Stomach (tissue), 9 donors: Measurements from ENCODE around the gene GRM4. TPM values are rescaled to one million over a fixed set of nuclear protein-coding genes. Genes with fewer than 3 reads are reported as not detected.

Experiments used
- DNase-seq, 2 donors: peaks; one replicate each; pipeline versions ENCODE4 v3.0.0 to v3.0.0-alpha.2; 2013 to 2019
- H3K27ac ChIP-seq, 5 donors: fragments of 200-600 bp in 4 of 5; sonication (generic) in 4 of 5; one replicate each; pipeline ENCODE4 v1.5.1; 2013 to 2019; ENCODE audit warnings: mild to moderate bottlenecking in 1 of 5, moderate library complexity in 1 of 5
- H3K27me3 ChIP-seq, 3 donors: fragments of 200-600 bp; sonication (generic); one replicate each; pipeline ENCODE4 v1.5.1; 2017 to 2019; ENCODE audit warnings: mixed run types in 1 of 3
- H3K36me3 ChIP-seq, 4 donors: fragments of 200-600 bp; sonication (generic); 1 replicate in 3 of 4; 2 replicates in 1 of 4; pipeline ENCODE4 v1.5.1; 2016 to 2019
- H3K4me1 ChIP-seq, 4 donors: fragments of 200-600 bp; sonication (generic); one replicate each; pipeline ENCODE4 v1.5.1; 2016 to 2019
- H3K4me3 ChIP-seq, 4 donors: fragments of 200-600 bp; sonication (generic) in 3 of 4; one replicate each; pipeline ENCODE4 v1.5.1; 2016 to 2019; ENCODE audit warnings: mild to moderate bottlenecking in 1 of 4
- H3K9me3 ChIP-seq, 4 donors: fragments of 200-600 bp; sonication (generic); one replicate each; pipeline ENCODE4 v1.5.1; 2016 to 2019
- EP300 ChIP-seq: sonication (generic); formaldehyde crosslinking; IDR thresholded peaks from one replicate; pipeline ENCODE4 v1.6.1; 2017; ENCODE audit warnings: antibody characterized with exemption
- POLR2A ChIP-seq, 4 donors: fragments of 450-650 bp; IDR thresholded peaks; one replicate each; pipeline ENCODE4 v1.6.1; 2016; ENCODE audit warnings: antibody characterized with exemption in 4 of 4, control low read depth in 2 of 4, mild to moderate bottlenecking in 1 of 4, moderate library complexity in 1 of 4
- POLR2AphosphoS5 ChIP-seq, 3 donors: sonication (generic); formaldehyde crosslinking; IDR thresholded peaks; one replicate each; pipeline ENCODE4 v1.6.1; 2016; ENCODE audit warnings: antibody characterized with exemption in 3 of 3
- WGBS, 5 donors: extraction: QIAGEN DNeasy Blood & Tissue Kit in 3 of 5; methylation state at CpG; one replicate each; pipeline versions ENCODE4 v1.1.5 to v1.1.7; 2013 to 2018; 5-methylcytosine and 5-hydroxymethylcytosine counted together
- intact Hi-C: fragments of 100-400 bp; cut with DNase I; formaldehyde crosslinking; loops from one replicate; pipeline ENCODE4 v1.15.1; 2023; ENCODE audit warnings: low total_unique reads
- polyA plus RNA-seq, 3 donors: library from polyadenylated mRNA; stranded (reverse); fragments of 200-250 nt; gene quantifications; one replicate each; pipeline ENCODE4 v1.2.3, GENCODE V29; 2013
- total RNA-seq, 5 donors: library from RNA; depleted of rRNA; stranded (reverse); fragments of >200 nt; gene quantifications; one replicate each; pipeline versions ENCODE4 v1.1.0 to v1.2.3, GENCODE V29; 2014 to 2016
- TF ChIP-seq, protein P1 (sequence below), 7 experiments: fragments of 450-650 bp in 4 of 7; fragments of 200-600 bp in 3 of 7; sonication (generic) in 3 of 7; IDR thresholded peaks; one replicate each; pipeline ENCODE4 v1.5.1; 2016 to 2019; ENCODE audit warnings: antibody characterized with exemption in 7 of 7, control low read depth in 2 of 7, mild to moderate bottlenecking in 1 of 7
- donor health status: healthy with polysubstance abuse.
- donor health status: Bipolar disorder and iron deficiency.
- donor health status: healthy.

The GRM4 gene
- total and polyA plus RNA-seq, 8 donors, result 0.55 TPM; not detected in 7

DNA sequence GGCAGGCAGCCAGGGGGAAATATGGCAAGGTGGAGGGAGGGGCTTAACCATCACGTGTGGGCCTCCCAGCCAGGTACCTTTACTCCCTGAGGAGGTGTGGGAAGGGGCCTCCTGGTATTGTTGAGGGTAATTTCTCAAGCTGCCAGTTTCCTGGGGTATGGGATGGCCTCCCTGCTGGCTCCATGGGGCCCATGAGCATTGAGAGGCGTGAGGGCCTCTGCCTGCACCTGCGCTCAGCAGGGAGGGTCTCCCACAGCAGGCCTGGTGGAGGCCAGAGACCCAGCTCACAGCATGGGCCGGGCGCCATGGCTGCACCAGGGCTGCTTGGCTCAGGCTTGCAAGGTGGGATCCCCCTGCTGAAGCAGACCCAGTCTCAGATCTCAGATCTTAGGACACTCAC is 113.0 kb downstream of the GRM4 start:
- 78 to 81% (median 80%) methylated on average over 5 of the region's 5 CpGs for WGBS, 5 donors
- peaks cover 0 to 34% (median 0%) of the 10 kb centered on the region in 3 donors for H3K27me3 ChIP-seq
- H3K4me1 ChIP-seq, result peaks cover 0 to under 1% (median 0%) of the 10 kb centered on the region in 4 donors
- DNase-seq, result no peak
- H3K9me3 ChIP-seq, result no peaks in the 10 kb centered on the region
- H3K4me3 ChIP-seq, result no peak overlapping the region
- intact Hi-C loops, result no loop called here
- no peak overlapping the region for H3K27ac ChIP-seq
- no peak for TF ChIP-seq POLR2A (IDR thresholded peaks at IDR 0.05)
- no peak for TF ChIP-seq POLR2AphosphoS5 (IDR thresholded peaks at IDR 0.05)
- no peak for TF ChIP-seq EP300
- TF ChIP-seq, protein P1, sequence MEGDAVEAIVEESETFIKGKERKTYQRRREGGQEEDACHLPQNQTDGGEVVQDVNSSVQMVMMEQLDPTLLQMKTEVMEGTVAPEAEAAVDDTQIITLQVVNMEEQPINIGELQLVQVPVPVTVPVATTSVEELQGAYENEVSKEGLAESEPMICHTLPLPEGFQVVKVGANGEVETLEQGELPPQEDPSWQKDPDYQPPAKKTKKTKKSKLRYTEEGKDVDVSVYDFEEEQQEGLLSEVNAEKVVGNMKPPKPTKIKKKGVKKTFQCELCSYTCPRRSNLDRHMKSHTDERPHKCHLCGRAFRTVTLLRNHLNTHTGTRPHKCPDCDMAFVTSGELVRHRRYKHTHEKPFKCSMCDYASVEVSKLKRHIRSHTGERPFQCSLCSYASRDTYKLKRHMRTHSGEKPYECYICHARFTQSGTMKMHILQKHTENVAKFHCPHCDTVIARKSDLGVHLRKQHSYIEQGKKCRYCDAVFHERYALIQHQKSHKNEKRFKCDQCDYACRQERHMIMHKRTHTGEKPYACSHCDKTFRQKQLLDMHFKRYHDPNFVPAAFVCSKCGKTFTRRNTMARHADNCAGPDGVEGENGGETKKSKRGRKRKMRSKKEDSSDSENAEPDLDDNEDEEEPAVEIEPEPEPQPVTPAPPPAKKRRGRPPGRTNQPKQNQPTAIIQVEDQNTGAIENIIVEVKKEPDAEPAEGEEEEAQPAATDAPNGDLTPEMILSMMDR (IDR thresholded peaks at IDR 0.05), result no peak
- H3K36me3 ChIP-seq, result no peaks in the 10 kb centered on the region

DNA sequence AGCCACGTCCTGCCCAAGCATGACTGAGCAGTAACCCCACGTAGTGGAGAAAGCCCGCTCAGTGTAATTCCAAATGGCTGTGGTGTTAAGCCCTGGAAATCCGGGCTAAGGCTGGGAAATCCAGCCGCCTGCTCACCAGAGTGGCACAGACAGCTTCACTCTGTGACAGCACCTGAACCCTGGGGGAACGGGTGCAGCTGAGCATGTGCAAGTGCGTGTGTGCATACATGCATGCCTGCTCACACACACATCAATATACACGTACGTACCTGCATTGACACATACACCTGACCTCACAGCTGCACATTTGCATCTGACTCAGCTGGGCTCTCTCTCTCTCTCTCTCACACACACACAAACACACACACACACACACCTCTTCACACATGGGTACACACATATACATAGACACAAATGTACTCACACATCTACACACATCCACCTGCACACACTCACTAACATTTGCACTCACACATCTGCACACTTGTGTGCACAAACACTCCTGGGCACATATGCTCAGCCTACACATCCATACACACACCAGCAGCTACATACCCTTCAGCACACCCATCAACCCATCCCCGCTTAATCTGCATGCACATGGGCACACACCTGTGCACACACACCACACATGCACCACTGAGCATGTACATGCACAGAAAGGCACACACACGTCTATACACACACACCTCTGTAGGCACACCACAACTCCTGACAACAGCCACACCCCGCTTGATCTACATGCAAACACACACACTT is 114.1 kb downstream of the GRM4 start:
- no peak for DNase-seq
- no peak overlapping the region for H3K27ac ChIP-seq
- no peaks in the 10 kb centered on the region for H3K9me3 ChIP-seq
- H3K4me1 ChIP-seq, result peaks cover 0 to 10% (median 7%) of the 10 kb centered on the region in 4 donors
- H3K4me3 ChIP-seq, result no peak overlapping the region
- H3K27me3 ChIP-seq, result peaks cover 0 to 39% (median 4%) of the 10 kb centered on the region in 3 donors
- WGBS, 5 donors, result 75 to 82% (median 79%) methylated on average over 10 to 12 of the region's 12 CpGs
- H3K36me3 ChIP-seq, result no peaks in the 10 kb centered on the region
- no peak for TF ChIP-seq POLR2A (IDR thresholded peaks at IDR 0.05)
- no peak for TF ChIP-seq POLR2AphosphoS5 (IDR thresholded peaks at IDR 0.05)
- intact Hi-C loops, result no loop called here

DNA sequence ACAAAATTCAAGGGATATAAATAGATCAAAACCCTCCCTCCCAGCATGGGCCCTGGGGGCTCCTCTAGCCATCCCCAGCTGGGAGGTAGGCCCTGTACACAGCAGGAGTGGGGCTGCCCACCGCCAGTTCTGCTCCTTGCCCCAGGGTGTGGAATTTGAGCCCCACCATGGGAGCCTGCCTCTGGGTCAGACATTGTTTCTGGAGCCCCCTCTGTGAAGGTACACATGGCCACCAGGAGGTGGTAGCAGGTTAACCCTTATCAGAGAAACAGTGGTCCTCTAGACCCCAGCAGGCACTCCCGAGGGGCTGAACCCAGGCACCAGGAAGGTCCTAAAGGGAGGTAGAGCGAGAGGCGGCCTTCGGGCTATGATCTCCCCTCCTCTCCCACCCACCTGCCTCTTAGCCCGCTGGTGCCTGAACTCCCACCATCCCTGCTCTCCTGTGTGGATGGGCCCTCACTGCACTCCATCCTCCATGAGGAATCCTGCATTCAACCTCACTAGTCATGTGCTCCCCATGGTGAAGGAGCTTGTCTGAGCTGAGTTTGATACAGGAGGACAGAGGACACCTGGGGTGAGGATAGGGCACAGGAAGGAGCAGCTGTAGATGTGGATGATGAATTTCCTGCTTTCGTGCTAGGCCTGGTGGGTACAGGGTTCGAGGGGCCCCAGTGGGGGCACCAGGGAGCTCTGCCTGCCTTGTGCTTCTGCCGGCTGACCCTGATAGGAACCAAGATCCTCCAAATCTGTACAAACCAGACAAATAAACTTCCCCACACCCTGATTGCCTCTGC is 114.9 kb downstream of the GRM4 start:
- Histone ChIP-seq H3K36me3 (no peaks in the 10 kb centered on the region), H3K27ac (no peak overlapping the region), H3K4me1 (peaks cover 0 to 17% (median 11%) of the 10 kb centered on the region in 4 donors), H3K4me3 (no peak overlapping the region), H3K27me3 (peaks cover 0 to 33% (median 4%) of the 10 kb centered on the region in 3 donors), H3K9me3 (no peaks in the 10 kb centered on the region)
- 80 to 88% (median 83%) methylated on average over 9 of the region's 9 CpGs for WGBS, 5 donors
- intact Hi-C loops, result no loop called here
- no peak for DNase-seq
- TF ChIP-seq, protein P1 (IDR thresholded peaks at IDR 0.05), result no peak
- TF ChIP-seq EP300, result no peak
- TF ChIP-seq POLR2A (IDR thresholded peaks at IDR 0.05), result no peak
- no peak for TF ChIP-seq POLR2AphosphoS5 (IDR thresholded peaks at IDR 0.05)

DNA sequence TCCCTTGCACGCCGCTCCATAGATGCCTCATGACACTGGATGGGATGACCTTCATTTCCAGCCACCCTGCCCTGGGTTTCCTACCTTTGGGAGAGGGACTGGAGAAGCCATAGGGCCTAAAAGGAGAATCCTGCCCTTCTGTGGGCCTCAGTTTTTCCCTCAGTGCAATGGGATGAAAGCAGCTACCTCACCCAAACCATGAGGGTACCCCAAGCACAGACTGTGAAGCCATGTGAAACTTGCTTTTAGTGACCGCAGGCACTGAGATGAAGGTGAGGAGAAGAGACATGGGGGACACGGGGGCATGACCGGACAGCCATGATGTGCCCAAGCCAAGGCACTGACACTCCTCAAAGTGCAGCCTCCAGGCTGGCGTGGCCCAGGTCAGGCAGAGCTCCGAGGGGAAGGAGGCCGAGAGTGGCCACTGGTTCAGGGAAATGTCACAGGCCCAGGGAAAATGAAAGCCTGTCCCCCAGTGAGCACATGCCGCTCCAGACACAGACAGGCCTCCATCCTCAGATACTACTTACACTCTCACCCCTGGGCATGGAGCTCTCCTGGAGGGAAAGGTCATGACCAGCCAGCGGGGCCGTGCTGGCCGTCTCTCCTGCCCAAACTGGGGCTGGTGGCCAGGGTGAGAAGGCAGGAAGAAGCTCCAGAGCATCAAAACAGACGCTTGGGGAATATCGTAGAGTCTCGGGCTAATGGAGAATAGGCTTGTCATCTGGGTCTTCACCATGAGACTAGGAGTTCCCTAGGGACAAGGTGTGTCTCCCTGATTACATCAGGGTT is 116.2 kb downstream of the GRM4 start:
- WGBS, 5 donors, result 92 to 95% (median 94%) methylated on average over 14 to 15 of the region's 15 CpGs
- Histone ChIP-seq H3K4me3 (no peak overlapping the region), H3K27me3 (peaks cover 0 to 23% (median 4%) of the 10 kb centered on the region in 3 donors), H3K27ac (no peak overlapping the region), H3K9me3 (no peaks in the 10 kb centered on the region), H3K4me1 (peaks cover 0 to 24% (median 14%) of the 10 kb centered on the region in 4 donors), H3K36me3 (no peaks in the 10 kb centered on the region)
- intact Hi-C loops, result loop anchor here (10.0 kb wide), 1 partner anchor 235 kb away; no protein-coding TSS in a partner anchor
- TF ChIP-seq EP300 (no peak), POLR2AphosphoS5 (IDR thresholded peaks at IDR 0.05) (no peak), POLR2A (IDR thresholded peaks at IDR 0.05) (no peak)
- TF ChIP-seq, protein P1 (IDR thresholded peaks at IDR 0.05), result no peak
- DNase-seq, result no peak
